Left lung (tissue), 10 donors: ENCODE results near the gene ABLIM2. TPM values are rescaled to one million over a fixed set of nuclear protein-coding genes. Genes with fewer than 3 reads are reported as not detected.
A peak's percentile ranks its signal among the peaks of the same experiment; 100 is the strongest.

Experiments used
- ATAC-seq: fragments of 200-7000 bp; cut with Tn5 transposase; one replicate; pipeline ENCODE4 v1.9.1; 2020; ENCODE audit warnings: moderate library complexity
- DNase-seq, 4 donors: peaks; one replicate each; pipeline ENCODE4 v3.0.0-alpha.2; 2013 to 2020
- H3K27ac ChIP-seq, 2 donors: fragments of 200-600 bp; sonication (generic) in 1 of 2; one replicate each; pipeline versions ENCODE4 v1.5.0 to v1.8.0; 2020 to 2021
- H3K27me3 ChIP-seq, 2 donors: fragments of 200-600 bp; sonication (generic) in 1 of 2; one replicate each; pipeline versions ENCODE4 v1.5.0 to v1.8.0; 2020 to 2021
- H3K36me3 ChIP-seq, 2 donors: fragments of 200-600 bp; sonication (generic) in 1 of 2; one replicate each; pipeline versions ENCODE4 v1.5.0 to v1.8.0; 2020 to 2021
- H3K4me1 ChIP-seq, 2 donors: fragments of 200-600 bp; one replicate each; pipeline ENCODE4 v1.8.0; 2021
- H3K4me3 ChIP-seq, 2 donors: fragments of 200-600 bp; sonication (generic) in 1 of 2; one replicate each; pipeline versions ENCODE4 v1.5.0 to v1.8.0; 2020 to 2021; ENCODE audit warnings: mild to moderate bottlenecking in 1 of 2
- H3K9me3 ChIP-seq, 2 donors: fragments of 200-600 bp; sonication (generic) in 1 of 2; one replicate each; pipeline versions ENCODE4 v1.5.0 to v1.8.0; 2020 to 2021
- intact Hi-C, 2 donors: fragments of 100-400 bp; cut with DNase I; formaldehyde crosslinking; loops; one replicate each; pipeline versions ENCODE4 v1.11.2 to v1.14.2; 2022
- polyA plus RNA-seq, 6 donors: library from polyadenylated mRNA; unstranded; fragments of 120-200 nt; gene quantifications; one replicate each; pipeline ENCODE4 v1.2.1, GENCODE V29; 2013; ENCODE audit not compliant: insufficient read length in 6 of 6
- total RNA-seq, 2 donors: library from RNA; stranded (reverse); fragmentation: NEBNext Ultra II Directional; extraction: Animal tissue kit (Norgen Biotek cat#: 25700); gene quantifications; one replicate each; pipeline ENCODE4 v1.2.1, GENCODE V29; 2021
- TF ChIP-seq, protein P1 (sequence below), 2 donors: fragments of 200-600 bp; sonication (generic) in 1 of 2; IDR thresholded peaks; one replicate each; pipeline versions ENCODE4 v1.5.0 to v1.8.0; 2021; ENCODE audit warnings: antibody characterized with exemption in 2 of 2
- donor health status: DM: no; HTN: yes; CAD: no.
- donor health status: DM: no; HTN: no; CAD: no.

The ABLIM2 gene
- total and polyA plus RNA-seq, 8 donors, result 5.7 to 10.2 (median 7.0) TPM

DNA sequence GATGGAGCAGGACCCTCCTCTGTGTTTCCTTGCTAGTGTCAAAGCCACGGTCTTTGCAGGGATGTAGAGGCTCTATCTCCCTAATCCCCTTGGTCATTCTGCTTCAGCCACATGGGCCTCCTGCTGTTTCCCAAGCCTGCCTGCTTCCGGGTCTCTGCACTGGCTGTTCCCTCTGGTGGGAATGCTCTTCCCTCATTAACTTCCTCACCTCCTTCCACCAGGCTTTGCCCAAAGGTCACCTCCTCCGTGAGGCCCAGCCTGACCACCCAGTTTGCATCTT lies 56.6 kb downstream of the ABLIM2 start:
- DNase-seq, result peak in 1 of 4 donors; percentile 4
- intact Hi-C loops, result no loop called here
- ATAC-seq, result no peak
- H3K36me3 ChIP-seq, result no peaks in the 10 kb centered on the region
- no peaks in the 10 kb centered on the region for H3K9me3 ChIP-seq
- TF ChIP-seq, protein P1, sequence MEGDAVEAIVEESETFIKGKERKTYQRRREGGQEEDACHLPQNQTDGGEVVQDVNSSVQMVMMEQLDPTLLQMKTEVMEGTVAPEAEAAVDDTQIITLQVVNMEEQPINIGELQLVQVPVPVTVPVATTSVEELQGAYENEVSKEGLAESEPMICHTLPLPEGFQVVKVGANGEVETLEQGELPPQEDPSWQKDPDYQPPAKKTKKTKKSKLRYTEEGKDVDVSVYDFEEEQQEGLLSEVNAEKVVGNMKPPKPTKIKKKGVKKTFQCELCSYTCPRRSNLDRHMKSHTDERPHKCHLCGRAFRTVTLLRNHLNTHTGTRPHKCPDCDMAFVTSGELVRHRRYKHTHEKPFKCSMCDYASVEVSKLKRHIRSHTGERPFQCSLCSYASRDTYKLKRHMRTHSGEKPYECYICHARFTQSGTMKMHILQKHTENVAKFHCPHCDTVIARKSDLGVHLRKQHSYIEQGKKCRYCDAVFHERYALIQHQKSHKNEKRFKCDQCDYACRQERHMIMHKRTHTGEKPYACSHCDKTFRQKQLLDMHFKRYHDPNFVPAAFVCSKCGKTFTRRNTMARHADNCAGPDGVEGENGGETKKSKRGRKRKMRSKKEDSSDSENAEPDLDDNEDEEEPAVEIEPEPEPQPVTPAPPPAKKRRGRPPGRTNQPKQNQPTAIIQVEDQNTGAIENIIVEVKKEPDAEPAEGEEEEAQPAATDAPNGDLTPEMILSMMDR (IDR thresholded peaks at IDR 0.05), result no peak
- H3K27ac ChIP-seq, result no peak overlapping the region
- peaks cover 0 to 11% of the 10 kb centered on the region in 2 donors for H3K4me1 ChIP-seq
- no peaks in the 10 kb centered on the region for H3K27me3 ChIP-seq
- no peak overlapping the region for H3K4me3 ChIP-seq

DNA sequence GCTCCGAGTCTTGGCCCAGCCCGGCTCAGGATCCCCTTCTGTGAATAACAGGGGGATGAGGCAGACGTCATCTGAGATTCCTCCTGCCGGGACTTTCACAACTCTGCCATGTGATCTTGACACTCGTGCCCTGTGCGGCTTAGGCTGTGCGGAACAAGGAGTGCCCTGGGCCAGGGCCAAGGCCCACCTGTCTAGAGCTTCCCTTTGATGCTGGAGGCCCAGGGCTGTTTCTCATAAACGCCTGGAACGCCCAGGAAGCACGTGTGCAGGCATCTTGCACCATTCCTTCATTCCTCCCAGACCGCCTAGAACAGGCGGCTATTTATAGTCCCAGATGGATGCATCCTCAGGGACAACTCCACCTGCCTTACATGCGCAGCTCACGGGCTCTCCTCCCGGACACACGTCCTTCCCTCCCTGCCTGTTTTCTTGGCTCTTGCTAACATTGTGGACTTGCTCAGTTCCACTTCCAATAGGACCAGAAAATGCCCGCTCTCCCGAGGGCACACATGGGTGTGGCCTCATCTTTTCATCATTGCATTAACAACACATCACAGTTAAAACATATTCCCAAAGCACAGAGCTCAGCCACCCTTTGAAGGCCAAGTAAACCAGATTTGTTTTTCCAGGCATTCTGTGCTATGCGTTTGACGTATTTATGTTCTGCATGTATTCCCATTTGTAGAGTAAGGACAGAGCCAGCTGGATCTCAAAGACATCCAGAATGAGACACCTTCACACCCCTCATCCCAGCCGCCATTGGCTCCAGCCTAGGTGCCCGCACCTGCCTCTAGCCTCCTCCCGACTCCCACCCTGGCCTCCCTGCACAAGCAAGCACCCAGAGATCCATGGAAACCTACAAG lies 57.2 kb downstream of the ABLIM2 start:
- intact Hi-C loops, result no loop called here
- TF ChIP-seq, protein P1 (IDR thresholded peaks at IDR 0.05), result no peak
- Histone ChIP-seq H3K4me3 (no peak overlapping the region), H3K9me3 (no peaks in the 10 kb centered on the region), H3K27ac (no peak overlapping the region), H3K4me1 (peaks cover 0 to 11% of the 10 kb centered on the region in 2 donors), H3K36me3 (no peaks in the 10 kb centered on the region), H3K27me3 (no peaks in the 10 kb centered on the region)
- peak; percentile 71 for ATAC-seq
- DNase-seq, result peak in 3 of 4 donors; percentile 47 to 79 (median 66)

DNA sequence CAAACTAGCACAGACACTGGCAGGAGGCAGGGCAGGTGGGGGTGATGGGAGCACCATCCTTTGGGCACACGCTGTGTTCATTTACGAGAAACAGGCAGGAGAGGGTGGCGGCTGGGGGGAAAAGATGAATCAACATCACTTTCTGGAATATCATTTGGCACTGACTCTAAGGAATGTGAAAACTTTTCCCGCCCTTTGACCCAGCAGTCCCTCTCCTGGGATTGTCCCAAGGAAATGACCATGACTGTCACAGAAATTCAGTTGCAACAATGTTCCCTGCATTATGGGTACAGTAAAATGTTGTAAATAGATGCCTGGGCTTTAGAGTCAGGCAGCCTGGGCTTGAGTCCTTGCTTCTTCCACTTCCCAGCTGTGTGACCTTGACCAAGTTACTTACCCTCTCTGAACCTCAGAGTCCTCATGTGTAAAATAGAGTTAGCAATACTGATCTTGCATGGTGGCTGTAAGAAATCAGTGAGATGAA lies 58.6 kb downstream of the ABLIM2 start:
- Histone ChIP-seq H3K27ac (no peak overlapping the region), H3K4me3 (no peak overlapping the region), H3K36me3 (no peaks in the 10 kb centered on the region), H3K4me1 (peaks cover 0 to 11% of the 10 kb centered on the region in 2 donors), H3K9me3 (no peaks in the 10 kb centered on the region), H3K27me3 (no peaks in the 10 kb centered on the region)
- DNase-seq (peak in 1 of 4 donors; percentile 49), ATAC-seq (no peak)
- intact Hi-C loops, result no loop called here
- TF ChIP-seq, protein P1 (IDR thresholded peaks at IDR 0.05), result no peak

DNA sequence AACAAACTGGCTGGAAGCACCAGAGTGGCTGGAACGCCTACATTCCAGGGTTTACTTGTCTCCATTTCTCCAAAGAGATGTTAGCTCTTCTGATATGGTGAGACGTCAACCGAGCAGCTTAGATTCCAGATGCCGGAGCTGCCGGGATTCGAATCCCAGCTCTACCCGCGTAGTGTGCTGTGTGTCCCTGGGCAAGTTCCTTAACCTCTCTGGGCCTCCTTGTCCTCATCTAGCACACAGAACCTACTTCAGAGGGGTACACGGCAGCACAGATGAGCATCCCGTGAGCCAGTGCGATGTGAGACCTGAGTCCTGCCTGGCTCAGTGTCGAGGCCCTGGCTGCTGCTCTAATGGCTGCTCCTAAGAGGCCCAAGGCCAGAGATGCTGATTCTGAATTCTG lies 60.1 kb downstream of the ABLIM2 start:
- peak in 1 of 4 donors; percentile 45 for DNase-seq
- ATAC-seq, result no peak
- H3K27me3 ChIP-seq, result no peaks in the 10 kb centered on the region
- intact Hi-C loops, result no loop called here
- H3K4me3 ChIP-seq, result no peak overlapping the region
- no peaks in the 10 kb centered on the region for H3K36me3 ChIP-seq
- TF ChIP-seq, protein P1 (IDR thresholded peaks at IDR 0.05), result no peak
- peaks cover 0 to 11% of the 10 kb centered on the region in 2 donors for H3K4me1 ChIP-seq
- peaks cover 0 to 12% of the 10 kb centered on the region in 2 donors for H3K9me3 ChIP-seq
- no peak overlapping the region for H3K27ac ChIP-seq

DNA sequence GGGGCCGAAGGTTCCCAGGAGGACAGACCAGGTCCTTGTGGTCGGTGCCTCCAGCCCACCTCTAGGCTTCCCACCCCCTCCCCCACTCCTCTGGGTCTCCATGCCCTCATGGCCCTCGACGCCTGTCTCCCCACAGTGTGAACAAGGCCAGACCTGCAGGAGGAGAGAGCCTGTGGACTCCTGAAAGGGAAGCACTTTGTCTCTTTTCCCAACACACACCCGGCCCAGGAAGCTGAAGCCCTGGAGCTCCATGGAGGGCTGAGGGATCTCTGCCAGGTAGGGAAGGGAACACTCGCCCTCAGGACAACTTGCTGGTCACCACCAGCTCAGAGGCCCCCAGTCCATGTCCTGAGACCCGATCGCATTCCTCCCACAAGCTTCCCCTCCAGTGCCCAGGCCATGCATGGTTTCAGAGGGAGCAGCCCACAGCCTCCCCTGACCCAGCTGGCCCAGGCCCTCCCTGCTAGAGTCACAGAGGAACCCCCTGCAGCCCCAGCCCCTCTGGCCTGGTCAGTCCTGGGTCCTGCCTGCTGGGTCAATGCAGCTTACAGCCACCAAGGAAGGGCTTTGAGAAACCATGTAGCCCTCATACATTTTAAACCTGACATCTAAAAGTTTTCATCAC lies 60.8 kb downstream of the ABLIM2 start:
- no peaks in the 10 kb centered on the region for H3K36me3 ChIP-seq
- no peak overlapping the region for H3K27ac ChIP-seq
- H3K4me3 ChIP-seq, result no peak overlapping the region
- ATAC-seq (no peak), DNase-seq (peak in 1 of 4 donors; percentile 54)
- no peaks in the 10 kb centered on the region for H3K27me3 ChIP-seq
- H3K9me3 ChIP-seq, result peaks cover 0 to 18% of the 10 kb centered on the region in 2 donors
- intact Hi-C loops, result no loop called here
- H3K4me1 ChIP-seq, result peaks cover 0 to 11% of the 10 kb centered on the region in 2 donors
- TF ChIP-seq, protein P1 (IDR thresholded peaks at IDR 0.05), result no peak
